Omental fat pad (tissue), 4 donors: ENCODE measurements around the gene CALCB. TPM values are rescaled to one million over a fixed set of nuclear protein-coding genes. Genes with fewer than 3 reads are reported as not detected.

Experiments
- ATAC-seq: fragments of 150-250 bp; one replicate; pipeline ENCODE4 v1.9.1; 2016; ENCODE audit warnings: mild to moderate bottlenecking, moderate library complexity; ENCODE audit not compliant: low FRiP score
- DNase-seq: peaks from one replicate; pipeline ENCODE4 v3.0.0-alpha.2; 2019; ENCODE audit warnings: low spot score
- total RNA-seq, 4 donors: library from RNA; depleted of rRNA; stranded (reverse); fragments of >200 nt; gene quantifications; one replicate each; pipeline ENCODE4 v1.1.0, GENCODE V29; 2016
- TF ChIP-seq, protein P1 (sequence below), 3 donors: fragments of 450-650 bp; IDR thresholded peaks; one replicate each; pipeline ENCODE4 v1.5.1; 2016 to 2017; ENCODE audit warnings: antibody characterized with exemption in 3 of 3, mild to moderate bottlenecking in 3 of 3, moderate library complexity in 2 of 3

The CALCB gene
- total RNA-seq, 4 donors from 2014 or later: 0.36 to 0.44 (median 0.37) TPM; not detected in 1

DNA sequence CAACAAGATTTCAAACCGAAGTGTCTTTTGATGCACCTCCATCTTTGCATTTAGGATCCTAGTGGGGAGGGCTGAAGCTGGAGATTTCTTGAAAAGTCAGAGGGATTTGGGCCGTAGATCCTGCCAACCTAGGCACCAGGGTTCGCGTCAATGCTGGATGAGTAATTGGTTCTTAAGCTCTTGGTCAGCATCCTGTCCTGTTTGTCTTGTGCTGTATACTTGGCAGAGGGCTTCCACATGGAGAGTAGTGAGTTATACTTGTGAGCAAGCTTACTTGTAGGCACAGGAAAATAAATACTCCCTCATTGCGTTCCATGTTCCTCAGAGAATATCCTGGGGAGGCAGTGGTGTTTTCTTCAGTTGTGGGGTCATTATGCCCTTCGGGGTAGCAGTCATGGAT is 53.9 kb downstream of the CALCB start:
- no peak for ATAC-seq
- no peak for DNase-seq
- TF ChIP-seq, protein P1, sequence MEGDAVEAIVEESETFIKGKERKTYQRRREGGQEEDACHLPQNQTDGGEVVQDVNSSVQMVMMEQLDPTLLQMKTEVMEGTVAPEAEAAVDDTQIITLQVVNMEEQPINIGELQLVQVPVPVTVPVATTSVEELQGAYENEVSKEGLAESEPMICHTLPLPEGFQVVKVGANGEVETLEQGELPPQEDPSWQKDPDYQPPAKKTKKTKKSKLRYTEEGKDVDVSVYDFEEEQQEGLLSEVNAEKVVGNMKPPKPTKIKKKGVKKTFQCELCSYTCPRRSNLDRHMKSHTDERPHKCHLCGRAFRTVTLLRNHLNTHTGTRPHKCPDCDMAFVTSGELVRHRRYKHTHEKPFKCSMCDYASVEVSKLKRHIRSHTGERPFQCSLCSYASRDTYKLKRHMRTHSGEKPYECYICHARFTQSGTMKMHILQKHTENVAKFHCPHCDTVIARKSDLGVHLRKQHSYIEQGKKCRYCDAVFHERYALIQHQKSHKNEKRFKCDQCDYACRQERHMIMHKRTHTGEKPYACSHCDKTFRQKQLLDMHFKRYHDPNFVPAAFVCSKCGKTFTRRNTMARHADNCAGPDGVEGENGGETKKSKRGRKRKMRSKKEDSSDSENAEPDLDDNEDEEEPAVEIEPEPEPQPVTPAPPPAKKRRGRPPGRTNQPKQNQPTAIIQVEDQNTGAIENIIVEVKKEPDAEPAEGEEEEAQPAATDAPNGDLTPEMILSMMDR (IDR thresholded peaks at IDR 0.05): no peak

Other genes with a start within 250 kb of the CALCB start
- 10 to 100 TPM in 3 of 4 donors, 1 to 10 TPM in 1; 7.0 to 24.6 (median 11.0) TPM for gene CYP2R1, start 181.4 kb upstream of the CALCB start, total RNA-seq
- 1 to 10 TPM in 1 of 4 donors, under 1 TPM in 1, not detected in 2; 0.74 to 1.1 TPM for gene CALCA, start 101.2 kb upstream of the CALCB start, total RNA-seq
- gene INSC, start 41.3 kb downstream of the CALCB start, total RNA-seq: 1 to 10 TPM in 1 of 4 donors, not detected in 3; 3.0 TPM